SJCRH30 (cell line): ENCODE measurements around the gene OAS1. TPM values are rescaled to one million over a fixed set of nuclear protein-coding genes. Genes with fewer than 3 reads are reported as not detected.

Experiments
- DNase-seq, 2 experiments: peaks; one replicate each; pipeline ENCODE4 v3.0.0-alpha.2; 2015 to 2020
- H3K27ac ChIP-seq: fragments of 250-450 bp; sonication (Bioruptor Pico); 2 replicates; pipeline ENCODE4 v1.5.1; 2020; ENCODE audit warnings: mild to moderate bottlenecking, moderate library complexity
- H3K27me3 ChIP-seq: fragments of 250-450 bp; sonication (Bioruptor Pico); 2 replicates; pipeline ENCODE4 v1.5.1; 2020; ENCODE audit warnings: mild to moderate bottlenecking, moderate library complexity
- H3K36me3 ChIP-seq: fragments of 250-450 bp; sonication (Bioruptor Pico); 2 replicates; pipeline ENCODE4 v1.5.1; 2020; ENCODE audit warnings: mild to moderate bottlenecking, moderate library complexity
- H3K4me1 ChIP-seq: fragments of 250-450 bp; sonication (Bioruptor Pico); 2 replicates; pipeline ENCODE4 v1.5.1; 2020; ENCODE audit warnings: mild to moderate bottlenecking, moderate library complexity
- H3K4me3 ChIP-seq: fragments of 250-450 bp; sonication (Bioruptor Pico); 2 replicates; pipeline ENCODE4 v1.5.1; 2020; ENCODE audit warnings: mild to moderate bottlenecking, moderate library complexity
- H3K9me3 ChIP-seq: fragments of 250-450 bp; sonication (Bioruptor Pico); replicated peaks from 2 replicates; pipeline ENCODE4 v1.5.1; 2020; ENCODE audit warnings: mild to moderate bottlenecking, moderate library complexity
- total RNA-seq: library from RNA; depleted of rRNA; stranded (reverse); fragments of >200 nt; shearing (Covaris generic); gene quantifications from 2 replicates; pipeline ENCODE4 v1.2.3, GENCODE V29; 2014; rRNA removed

The OAS1 gene
- total RNA-seq, 1 experiment from 2014 or later = not detected

DNA sequence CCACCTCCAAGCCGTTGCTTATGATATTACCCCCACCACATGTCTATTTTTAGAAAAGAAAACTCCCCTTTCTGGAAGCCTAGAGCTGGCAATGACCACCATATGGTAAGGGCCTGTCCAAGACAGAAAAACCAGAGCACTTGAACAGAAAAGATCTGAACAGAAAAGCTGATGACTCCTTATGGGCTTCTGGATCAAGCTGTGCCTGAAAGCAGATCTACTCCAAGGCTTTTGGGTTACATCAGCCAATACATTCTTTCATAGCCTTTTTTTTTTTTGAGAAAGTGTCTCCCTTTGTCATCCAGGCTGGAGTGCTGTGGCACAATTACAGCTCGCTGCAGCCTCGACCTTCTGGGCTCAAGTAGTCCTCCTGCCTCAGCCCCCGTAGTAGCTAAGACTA, 54.8 kb downstream of the OAS1 start:
- no peak for DNase-seq
- no peak overlapping the region for H3K27ac ChIP-seq
- no peaks in the 10 kb centered on the region for H3K9me3 ChIP-seq
- H3K4me3 ChIP-seq = no peak overlapping the region
- H3K36me3 ChIP-seq = no peaks in the 10 kb centered on the region
- H3K27me3 ChIP-seq = no peaks in the 10 kb centered on the region
- H3K4me1 ChIP-seq = no peaks in the 10 kb centered on the region

DNA sequence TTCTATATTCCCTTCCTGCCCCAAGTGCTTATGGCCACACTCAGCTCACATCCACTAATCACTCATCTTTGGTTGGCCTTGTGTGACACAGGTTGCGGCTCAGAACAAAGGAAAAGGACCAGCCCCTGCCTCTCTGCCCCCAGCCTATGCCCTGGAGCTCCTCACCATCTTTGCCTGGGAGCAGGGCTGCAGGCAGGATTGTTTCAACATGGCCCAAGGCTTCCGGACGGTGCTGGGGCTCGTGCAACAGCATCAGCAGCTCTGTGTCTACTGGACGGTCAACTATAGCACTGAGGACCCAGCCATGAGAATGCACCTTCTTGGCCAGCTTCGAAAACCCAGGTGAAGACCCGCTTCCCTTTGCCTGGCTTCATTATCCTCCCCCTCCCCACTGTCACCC, 55.8 kb downstream of the OAS1 start:
- Histone ChIP-seq H3K27me3 (no peaks in the 10 kb centered on the region), H3K27ac (no peak overlapping the region), H3K36me3 (no peaks in the 10 kb centered on the region), H3K4me1 (no peaks in the 10 kb centered on the region), H3K9me3 (no peaks in the 10 kb centered on the region), H3K4me3 (no peak overlapping the region)
- DNase-seq = no peak

DNA sequence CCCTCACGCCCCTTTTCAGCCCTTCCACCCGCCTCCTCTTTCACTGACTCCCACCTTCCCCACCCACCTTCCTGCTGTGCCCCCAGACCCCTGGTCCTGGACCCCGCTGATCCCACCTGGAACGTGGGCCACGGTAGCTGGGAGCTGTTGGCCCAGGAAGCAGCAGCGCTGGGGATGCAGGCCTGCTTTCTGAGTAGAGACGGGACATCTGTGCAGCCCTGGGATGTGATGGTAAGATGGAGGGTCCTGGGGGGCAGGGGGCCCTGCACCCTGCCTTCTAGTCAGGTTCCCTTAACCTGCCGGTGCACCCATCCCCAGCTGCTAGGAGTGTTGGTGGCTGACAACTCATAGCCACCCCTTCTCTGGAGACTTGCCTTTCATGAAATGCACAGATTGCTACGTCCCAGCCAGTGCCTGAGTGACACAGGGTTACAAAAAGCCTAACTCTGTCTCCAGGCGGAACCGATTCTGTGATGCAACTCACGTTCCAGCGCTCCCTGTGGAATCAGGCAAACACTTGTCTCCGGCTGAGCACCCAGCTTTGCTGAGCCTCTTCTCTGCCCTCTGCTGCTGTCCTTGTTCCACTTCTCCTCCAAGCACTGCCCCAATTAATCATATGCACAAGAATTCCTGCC, 56.6 kb downstream of the OAS1 start:
- Histone ChIP-seq H3K9me3 (no peaks in the 10 kb centered on the region), H3K27me3 (no peaks in the 10 kb centered on the region), H3K4me1 (no peaks in the 10 kb centered on the region), H3K36me3 (no peaks in the 10 kb centered on the region), H3K4me3 (no peak overlapping the region), H3K27ac (no peak overlapping the region)
- no peak for DNase-seq

DNA sequence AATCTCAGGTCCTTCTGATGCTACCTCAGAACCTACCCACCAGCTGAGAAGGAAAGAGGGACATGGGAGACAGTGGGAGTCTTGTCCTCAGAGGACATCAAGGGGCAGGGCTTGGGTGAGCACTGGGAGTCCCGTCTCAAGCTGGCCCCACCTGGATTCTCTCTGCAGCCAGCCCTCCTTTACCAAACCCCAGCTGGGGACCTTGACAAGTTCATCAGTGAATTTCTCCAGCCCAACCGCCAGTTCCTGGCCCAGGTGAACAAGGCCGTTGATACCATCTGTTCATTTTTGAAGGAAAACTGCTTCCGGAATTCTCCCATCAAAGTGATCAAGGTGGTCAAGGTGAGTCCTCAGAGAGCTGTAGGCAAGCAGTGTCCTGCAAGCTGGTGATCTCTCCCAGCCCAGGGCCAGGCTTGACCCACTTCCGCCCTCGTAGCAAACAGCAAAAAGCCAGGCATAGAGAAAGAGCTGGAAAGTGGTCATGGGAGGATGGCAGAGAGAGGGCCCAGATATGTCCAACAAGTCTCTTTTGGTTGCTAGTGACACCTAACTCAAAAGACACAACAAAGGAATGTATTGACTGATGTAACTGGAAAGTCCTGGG, 57.4 kb downstream of the OAS1 start:
- H3K36me3 ChIP-seq = no peaks in the 10 kb centered on the region
- no peaks in the 10 kb centered on the region for H3K27me3 ChIP-seq
- H3K4me3 ChIP-seq = no peak overlapping the region
- DNase-seq = no peak
- no peaks in the 10 kb centered on the region for H3K9me3 ChIP-seq
- H3K27ac ChIP-seq = no peak overlapping the region
- H3K4me1 ChIP-seq = no peaks in the 10 kb centered on the region

DNA sequence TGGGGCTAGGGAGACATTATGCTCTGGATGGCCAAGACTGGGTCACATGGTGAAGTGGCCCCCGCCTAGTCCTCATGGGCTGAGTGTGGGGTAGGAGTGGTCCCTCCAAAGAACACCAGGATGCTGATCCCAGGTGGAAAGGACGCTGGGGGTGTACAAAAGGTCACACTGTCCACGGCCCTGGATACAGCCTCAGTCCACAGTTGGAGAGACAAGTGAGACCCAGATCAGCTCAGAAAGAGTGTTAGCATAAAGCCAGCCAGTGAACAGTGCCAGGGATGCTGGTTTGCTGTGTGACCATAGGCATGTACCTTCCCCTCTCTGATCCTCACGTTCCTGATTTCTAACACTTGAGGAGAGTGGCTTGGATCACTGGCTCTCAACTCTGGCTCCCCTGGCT, 58.2 kb downstream of the OAS1 start:
- no peak for DNase-seq

DNA sequence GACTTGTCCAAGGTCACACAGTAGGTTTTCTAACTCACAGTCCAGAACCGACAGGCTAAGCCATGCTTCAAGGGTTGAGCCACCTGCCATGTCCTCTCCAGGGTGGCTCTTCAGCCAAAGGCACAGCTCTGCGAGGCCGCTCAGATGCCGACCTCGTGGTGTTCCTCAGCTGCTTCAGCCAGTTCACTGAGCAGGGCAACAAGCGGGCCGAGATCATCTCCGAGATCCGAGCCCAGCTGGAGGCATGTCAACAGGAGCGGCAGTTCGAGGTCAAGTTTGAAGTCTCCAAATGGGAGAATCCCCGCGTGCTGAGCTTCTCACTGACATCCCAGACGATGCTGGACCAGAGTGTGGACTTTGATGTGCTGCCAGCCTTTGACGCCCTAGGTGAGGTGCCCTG, 58.9 kb downstream of the OAS1 start:
- H3K27me3 ChIP-seq = no peaks in the 10 kb centered on the region
- H3K4me1 ChIP-seq = no peaks in the 10 kb centered on the region
- H3K36me3 ChIP-seq = no peaks in the 10 kb centered on the region
- no peaks in the 10 kb centered on the region for H3K9me3 ChIP-seq
- no peak overlapping the region for H3K4me3 ChIP-seq
- no peak overlapping the region for H3K27ac ChIP-seq
- DNase-seq = no peak

More for the DNA sequence above, 58.2 kb downstream of the OAS1 start:
- no peaks in the 10 kb centered on the region for H3K4me1 ChIP-seq
- no peaks in the 10 kb centered on the region for H3K27me3 ChIP-seq
- H3K9me3 ChIP-seq = no peaks in the 10 kb centered on the region
- H3K27ac ChIP-seq = no peak overlapping the region
- H3K36me3 ChIP-seq = no peaks in the 10 kb centered on the region
- no peak overlapping the region for H3K4me3 ChIP-seq

DNA sequence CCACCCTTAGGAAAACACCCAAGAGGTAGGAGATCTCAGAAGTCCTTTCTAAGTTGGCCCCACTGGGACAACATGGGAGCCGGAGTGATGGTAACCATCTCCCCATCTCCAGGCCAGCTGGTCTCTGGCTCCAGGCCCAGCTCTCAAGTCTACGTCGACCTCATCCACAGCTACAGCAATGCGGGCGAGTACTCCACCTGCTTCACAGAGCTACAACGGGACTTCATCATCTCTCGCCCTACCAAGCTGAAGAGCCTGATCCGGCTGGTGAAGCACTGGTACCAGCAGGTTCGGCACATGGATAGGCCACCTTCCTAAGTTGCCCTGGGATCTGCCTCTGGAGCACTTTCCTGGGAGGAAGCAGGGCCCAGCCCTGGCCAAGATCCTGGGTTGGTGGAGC, 60.5 kb downstream of the OAS1 start:
- no peaks in the 10 kb centered on the region for H3K36me3 ChIP-seq
- no peak for DNase-seq
- no peaks in the 10 kb centered on the region for H3K9me3 ChIP-seq
- H3K4me3 ChIP-seq = no peak overlapping the region
- no peaks in the 10 kb centered on the region for H3K27me3 ChIP-seq
- no peak overlapping the region for H3K27ac ChIP-seq
- no peaks in the 10 kb centered on the region for H3K4me1 ChIP-seq

DNA sequence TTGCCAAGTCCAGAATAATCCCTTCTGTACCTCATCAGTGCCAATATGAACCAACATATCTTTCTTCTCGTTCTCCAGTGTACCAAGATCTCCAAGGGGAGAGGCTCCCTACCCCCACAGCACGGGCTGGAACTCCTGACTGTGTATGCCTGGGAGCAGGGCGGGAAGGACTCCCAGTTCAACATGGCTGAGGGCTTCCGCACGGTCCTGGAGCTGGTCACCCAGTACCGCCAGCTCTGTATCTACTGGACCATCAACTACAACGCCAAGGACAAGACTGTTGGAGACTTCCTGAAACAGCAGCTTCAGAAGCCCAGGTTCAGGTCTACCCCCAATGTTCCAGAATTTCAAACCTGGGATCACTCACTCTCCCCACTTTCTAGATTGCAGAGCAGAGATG, 61.1 kb downstream of the OAS1 start:
- Histone ChIP-seq H3K9me3 (no peaks in the 10 kb centered on the region), H3K36me3 (no peaks in the 10 kb centered on the region), H3K27me3 (no peaks in the 10 kb centered on the region), H3K4me1 (no peaks in the 10 kb centered on the region), H3K4me3 (no peak overlapping the region), H3K27ac (no peak overlapping the region)
- DNase-seq = no peak

Other genes starting within 250 kb of the OAS1 start
- gene RPH3A, start 115.2 kb upstream of the OAS1 start, total RNA-seq = not detected in 2 replicates
- gene OAS3, start 31.5 kb downstream of the OAS1 start, total RNA-seq = 0.45 and 0.76 TPM in 2 replicates
- gene OAS2, start 71.6 kb downstream of the OAS1 start, total RNA-seq = not detected in 2 replicates
- gene DTX1, start 149.8 kb downstream of the OAS1 start, total RNA-seq = not detected in 2 replicates
- gene RASAL1, start 228.8 kb downstream of the OAS1 start, total RNA-seq = not detected in 2 replicates
- not detected in 2 replicates for gene CFAP73, start 242.8 kb downstream of the OAS1 start, total RNA-seq